Peyer's patch (tissue), 4 donors: ENCODE data around the gene TET1.

Experiments used
- CTCF ChIP-seq, 6 experiments: fragments of 450-650 bp in 4 of 6; fragments of 200-600 bp in 2 of 6; sonication (generic) in 1 of 6; IDR thresholded peaks; one replicate each; pipeline ENCODE4 v1.5.1; 2017 to 2019; ENCODE audit warnings: antibody characterized with exemption in 6 of 6, mild to moderate bottlenecking in 3 of 6, moderate library complexity in 1 of 6
- POLR2A ChIP-seq, 2 donors: fragments of 450-650 bp; IDR thresholded peaks; one replicate each; pipeline ENCODE4 v1.5.1; 2017; ENCODE audit warnings: antibody characterized with exemption in 2 of 2, mild to moderate bottlenecking in 2 of 2, moderate library complexity in 2 of 2

- TF ChIP-seq POLR2A (IDR thresholded peaks at IDR 0.05), result no peak
- no peak for TF ChIP-seq CTCF (IDR thresholded peaks at IDR 0.05)
Observed at GRCh38 chr10:68696018-68696417, 135.9 kb downstream of the TET1 start.
